ENCODE measurements around the gene SECISBP2.

SECISBP2 gene

DNA sequence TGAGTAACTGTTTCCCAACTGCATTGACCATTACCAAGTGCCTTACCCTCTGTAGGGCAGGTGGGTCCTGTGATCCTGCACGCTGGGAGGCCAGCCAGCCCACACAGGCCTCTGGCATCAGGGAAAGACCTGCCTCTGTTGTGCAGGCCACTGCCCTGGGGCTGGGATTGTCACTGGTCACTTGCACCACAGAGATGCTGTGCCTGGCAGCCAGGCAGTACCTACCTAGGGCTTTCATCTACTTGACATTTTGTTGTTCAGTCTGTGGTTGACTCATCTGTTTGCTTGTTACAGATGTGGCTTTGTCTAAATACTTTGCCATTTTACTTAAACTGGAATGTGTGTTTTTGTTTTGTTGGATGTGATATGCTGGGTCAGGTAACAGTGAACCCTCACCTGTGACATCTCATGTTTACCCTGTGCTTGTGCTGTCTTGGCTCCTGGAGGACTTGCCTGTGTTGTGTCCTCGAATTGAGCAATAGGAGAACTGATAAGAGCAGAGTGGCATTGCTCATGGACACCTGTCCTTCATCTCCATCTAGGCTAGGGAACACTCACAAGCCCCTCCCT, 32.8 kb downstream of the SECISBP2 start:
- no peak for DNase-seq (ENCODE audit: low spot score)

GRCh38 chr9:89351584-89352300, 33.4 kb downstream of the SECISBP2 start:
- DNase-seq (ENCODE audit: low spot score), result no peak

DNA sequence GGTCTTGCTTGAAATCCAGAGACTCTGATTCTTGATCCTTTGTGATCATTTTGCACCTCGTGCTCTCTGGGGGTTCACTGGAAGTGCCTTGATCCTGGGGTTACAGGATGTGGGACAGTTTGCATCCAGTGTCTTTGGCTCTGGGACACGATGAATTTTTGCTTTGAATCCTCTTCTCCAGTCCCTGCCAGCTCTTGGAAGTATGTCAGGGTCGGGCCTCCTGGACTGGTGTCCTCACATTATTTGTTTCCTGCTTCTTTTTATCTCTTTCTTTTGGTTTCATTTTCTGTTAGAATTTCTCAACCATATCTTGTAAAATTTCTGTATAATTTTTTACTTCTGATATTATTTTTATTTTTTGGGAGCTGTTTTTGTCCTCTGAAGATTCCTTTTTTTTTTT, 34.2 kb downstream of the SECISBP2 start:
- DNase-seq (ENCODE audit: low spot score), result no peak

- no peak for DNase-seq (ENCODE audit: low spot score)
These were observed 34.8 kb downstream of the SECISBP2 start for GRCh38 chr9:89352874-89353649.

- DNase-seq (ENCODE audit: low spot score), result peak; percentile 45
These were observed 35.7 kb downstream of the SECISBP2 start for GRCh38 chr9:89353989-89354388.

DNA sequence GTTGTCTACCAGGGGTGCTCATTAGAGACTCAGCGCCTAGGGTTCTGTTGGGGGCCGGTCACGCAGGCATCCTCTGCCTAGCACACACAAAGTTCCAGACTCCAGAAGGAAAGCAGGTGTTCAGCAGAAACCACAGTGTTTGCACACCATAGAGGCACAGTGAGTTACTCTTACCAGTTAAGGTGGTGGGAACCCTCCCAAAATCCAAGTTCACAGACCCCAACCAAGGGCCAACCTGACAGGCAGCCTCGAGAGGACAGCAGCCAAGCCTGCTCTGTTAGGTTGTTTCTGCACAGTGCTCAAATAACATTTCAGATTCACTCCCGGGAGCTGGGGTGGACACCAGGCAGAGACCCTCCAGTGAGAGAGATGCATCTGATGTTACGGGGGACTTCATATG, 36.2 kb downstream of the SECISBP2 start:
- no peak for DNase-seq (ENCODE audit: low spot score)

GRCh38 chr9:89356782-89357181, 38.5 kb downstream of the SECISBP2 start:
- DNase-seq (ENCODE audit: low spot score), result no peak

GRCh38 chr9:89357331-89358197, 39.3 kb downstream of the SECISBP2 start:
- no peak for DNase-seq (ENCODE audit: low spot score)

DNA sequence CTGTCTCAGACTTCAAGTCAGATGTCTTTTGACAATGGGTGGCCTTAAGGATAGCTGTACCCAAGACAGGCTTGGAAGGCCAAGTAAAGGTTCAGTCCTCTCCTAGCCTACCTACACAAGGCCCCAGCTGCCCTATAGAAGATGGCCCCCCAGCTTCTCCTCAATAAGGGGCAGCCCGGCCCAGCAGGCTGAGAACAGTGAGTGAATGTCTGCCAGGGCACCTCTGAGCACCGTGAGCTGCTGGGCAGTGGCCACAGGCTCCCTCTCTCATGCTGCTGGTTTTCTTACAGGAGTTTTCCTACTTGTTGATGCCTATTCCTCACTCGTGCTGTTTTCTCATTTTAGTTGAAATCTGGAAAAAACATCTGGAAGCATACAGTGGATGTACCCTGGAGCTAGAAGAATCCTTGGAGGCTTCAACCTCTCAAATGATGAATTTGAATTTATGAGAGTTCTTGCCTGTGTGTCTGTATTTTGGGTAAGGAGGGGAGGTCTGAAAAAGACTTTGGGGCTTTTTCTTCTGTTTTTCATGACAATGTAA, 40.1 kb downstream of the SECISBP2 start:
- no peak for DNase-seq (ENCODE audit: low spot score)

DNA sequence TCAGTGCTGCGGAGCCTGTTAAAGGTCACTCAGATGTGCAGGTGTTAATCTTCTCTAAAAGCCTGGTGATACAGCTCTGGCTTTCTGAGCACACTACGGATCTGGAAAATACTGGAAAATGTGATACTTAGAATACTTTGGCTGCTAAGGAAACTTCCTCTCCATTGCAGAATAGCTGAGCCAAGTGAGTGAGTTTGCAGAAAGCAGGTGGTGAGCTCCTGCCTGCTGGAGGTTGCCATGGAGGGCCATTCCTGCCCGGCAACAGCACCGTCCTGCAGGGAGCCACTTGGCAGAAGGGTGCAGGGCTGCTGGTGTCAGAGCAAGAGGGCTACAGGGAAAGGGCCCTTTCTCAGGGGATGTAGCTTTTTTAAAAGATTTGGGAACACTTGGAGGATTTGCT, 40.7 kb downstream of the SECISBP2 start:
- DNase-seq (ENCODE audit: low spot score), result no peak

DNA sequence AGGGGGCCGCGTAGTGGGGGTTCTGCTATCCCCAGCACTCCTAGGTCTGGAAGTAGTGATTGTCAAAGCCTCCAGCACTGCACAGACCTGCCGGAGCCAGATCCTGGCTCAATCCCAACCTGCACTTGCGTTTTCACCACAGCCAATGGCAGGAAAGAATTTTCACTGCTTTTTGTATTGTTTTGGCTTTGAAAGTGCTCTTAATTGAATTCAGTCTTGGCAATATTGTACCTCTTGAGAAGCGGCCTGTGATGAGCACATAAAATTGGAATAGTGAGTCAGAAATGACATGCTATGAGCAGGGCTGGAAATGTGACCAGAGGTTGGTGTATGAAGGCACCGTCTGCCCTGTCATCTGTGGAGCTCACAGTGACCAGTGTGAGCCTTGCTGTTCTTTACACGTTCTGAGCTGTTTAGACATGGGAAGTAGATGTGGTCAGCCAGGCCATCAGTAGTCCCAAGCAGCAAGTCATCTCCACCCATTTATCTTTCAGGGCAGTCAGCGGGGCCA, 41.5 kb downstream of the SECISBP2 start:
- DNase-seq (ENCODE audit: low spot score), result peak; percentile 33

DNA sequence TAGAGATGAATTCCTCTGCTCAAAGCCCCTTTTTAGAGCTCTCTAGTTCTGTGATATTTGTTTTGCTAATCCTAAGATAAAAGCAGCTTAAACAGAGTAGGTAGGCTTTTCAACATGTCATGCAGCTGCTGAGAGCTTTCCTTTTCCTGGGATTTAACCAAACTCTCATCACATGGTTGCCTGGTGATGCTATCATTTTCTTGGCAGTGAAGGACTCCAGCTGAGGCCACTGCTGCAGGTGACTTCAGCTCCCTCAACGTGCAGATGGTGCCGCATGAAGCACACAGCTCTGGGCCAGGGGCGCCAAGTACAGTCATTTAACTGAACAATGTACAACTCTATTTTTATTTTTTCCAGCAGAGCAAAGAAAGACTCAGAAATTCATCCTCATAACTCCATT, 42.2 kb downstream of the SECISBP2 start:
- DNase-seq (ENCODE audit: low spot score), result no peak

DNA sequence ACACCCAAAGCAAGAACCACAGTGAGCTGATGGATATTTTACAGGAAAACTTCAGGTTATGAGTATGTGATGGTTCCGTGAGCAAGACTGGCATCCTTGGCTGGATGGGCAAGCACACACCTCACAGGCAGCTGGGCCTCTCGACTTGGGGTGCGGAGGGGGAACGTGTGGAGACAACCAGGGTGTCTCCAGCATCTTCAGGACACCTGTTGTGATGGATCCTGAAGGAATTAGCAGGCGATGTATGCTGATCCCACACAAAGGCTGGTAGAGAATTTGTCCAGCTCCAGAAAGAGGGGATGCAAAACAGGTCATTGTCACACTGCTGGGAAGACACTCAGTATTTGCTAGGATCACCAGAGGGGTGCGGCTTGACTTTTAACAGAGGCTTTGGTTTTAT, 42.7 kb downstream of the SECISBP2 start:
- no peak for DNase-seq (ENCODE audit: low spot score)

DNA sequence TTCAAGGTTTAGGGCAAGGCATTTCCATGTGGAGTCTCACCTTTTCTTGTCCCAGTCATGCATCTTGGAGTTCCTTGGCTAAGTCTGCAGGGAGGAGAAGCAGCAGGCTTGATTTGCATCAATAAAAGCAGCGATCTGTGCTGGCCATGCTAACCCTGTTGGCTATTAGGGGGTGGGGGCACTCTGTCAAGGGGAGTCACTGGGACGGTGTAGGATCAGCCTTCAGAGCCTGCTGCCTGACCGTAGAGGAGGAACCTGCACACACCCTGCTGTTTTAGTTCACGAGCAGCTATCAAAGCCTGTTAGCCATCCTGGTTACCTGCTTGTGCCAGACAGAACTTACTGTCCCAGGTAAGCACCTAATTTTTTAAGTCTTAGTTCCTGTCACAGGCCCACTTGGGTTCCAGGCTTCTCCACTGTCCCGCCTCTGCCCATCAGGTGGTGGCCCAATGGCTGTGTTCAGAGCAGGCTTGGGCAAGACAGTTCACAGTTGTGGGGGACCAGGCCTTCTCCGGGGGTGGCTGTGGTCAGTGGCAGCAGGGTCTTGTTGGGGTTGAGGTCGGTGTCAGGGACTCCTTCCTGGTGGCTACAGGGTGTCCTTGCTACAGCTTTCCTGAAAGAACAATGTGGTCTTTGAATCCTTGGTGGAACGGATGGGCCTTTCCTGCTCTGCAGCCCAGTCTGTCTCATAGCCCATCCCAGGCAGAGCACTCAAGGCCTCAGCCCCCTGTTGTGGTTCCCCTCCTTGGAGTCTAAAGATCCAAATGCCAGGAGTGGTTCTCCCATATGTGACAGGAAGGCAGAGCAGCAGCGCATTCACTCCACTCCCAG, 43.7 kb downstream of the SECISBP2 start:
- no peak for DNase-seq (ENCODE audit: low spot score)

GRCh38 chr9:89362647-89363310, 44.5 kb downstream of the SECISBP2 start:
- DNase-seq (ENCODE audit: low spot score), result no peak

GRCh38 chr9:89363311-89363670, 45.0 kb downstream of the SECISBP2 start:
- no peak for DNase-seq (ENCODE audit: low spot score)

DNA sequence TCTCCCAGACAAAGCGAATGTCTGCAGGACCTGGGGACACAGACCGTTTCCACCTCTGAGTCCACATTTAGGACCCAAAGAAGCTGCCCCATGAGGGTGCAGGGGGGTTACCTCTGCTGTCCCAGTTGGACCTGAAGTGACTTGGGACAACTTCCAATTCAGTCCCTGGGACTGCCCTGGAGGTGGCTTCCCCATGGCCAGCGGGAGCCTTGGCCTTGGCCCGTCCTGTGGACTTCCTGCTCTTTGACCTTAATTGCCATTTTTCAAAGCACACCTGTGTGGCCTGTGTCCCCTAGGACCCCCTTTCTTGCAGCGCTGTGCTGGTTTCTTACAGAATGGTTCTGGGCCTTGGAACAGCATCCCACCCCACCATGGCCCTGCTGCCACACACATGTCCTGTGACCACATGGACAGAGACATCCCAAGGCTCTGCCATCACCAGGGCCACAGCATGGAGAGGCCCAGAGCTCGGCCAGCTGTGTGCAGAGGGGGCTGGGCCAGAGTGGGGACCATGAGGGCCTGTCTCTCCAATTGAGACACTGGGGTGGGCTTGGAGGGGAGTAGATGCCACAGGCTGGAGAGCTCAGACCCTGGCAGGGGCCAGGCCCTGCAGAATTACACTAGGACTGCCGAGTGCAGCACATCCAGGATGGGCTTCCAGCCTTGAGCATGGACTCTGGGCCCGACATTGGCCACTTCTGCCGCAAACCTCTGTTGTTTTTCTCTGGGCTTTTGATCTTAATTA, 45.8 kb downstream of the SECISBP2 start:
- no peak for DNase-seq (ENCODE audit: low spot score)

GRCh38 chr9:89364666-89365531, 46.6 kb downstream of the SECISBP2 start:
- DNase-seq (ENCODE audit: low spot score), result no peak

GRCh38 chr9:89365532-89365912, 47.2 kb downstream of the SECISBP2 start:
- no peak for DNase-seq (ENCODE audit: low spot score)

Data from AG08395 (cell line).